Choroid plexus epithelial cell (primary cell): ENCODE measurements around the gene WSB2.
"Not testable (repeated sequence)": the region's sequence is repeated elsewhere in the genome, so short reads cannot be mapped to it uniquely, and the experiment has no call there.

Source experiments
- DNase-seq: peaks from one replicate; pipeline ENCODE4 v3.0.0-alpha.2; 2010; ENCODE audit warnings: low read depth
- H3K4me3 ChIP-seq: 2 replicates; pipeline ENCODE4 v1.5.1; 2011; ENCODE audit warnings: low read depth, mild to moderate bottlenecking, control low read depth, low read length, moderate library complexity
- TF ChIP-seq, protein P1 (sequence below): conservative IDR thresholded peaks from 2 replicates; pipeline ENCODE4 v1.5.1; 2011; ENCODE audit warnings: low read depth, mild to moderate bottlenecking, control low read depth, inconsistent platforms, low read length, moderate library complexity

WSB2 gene

DNA sequence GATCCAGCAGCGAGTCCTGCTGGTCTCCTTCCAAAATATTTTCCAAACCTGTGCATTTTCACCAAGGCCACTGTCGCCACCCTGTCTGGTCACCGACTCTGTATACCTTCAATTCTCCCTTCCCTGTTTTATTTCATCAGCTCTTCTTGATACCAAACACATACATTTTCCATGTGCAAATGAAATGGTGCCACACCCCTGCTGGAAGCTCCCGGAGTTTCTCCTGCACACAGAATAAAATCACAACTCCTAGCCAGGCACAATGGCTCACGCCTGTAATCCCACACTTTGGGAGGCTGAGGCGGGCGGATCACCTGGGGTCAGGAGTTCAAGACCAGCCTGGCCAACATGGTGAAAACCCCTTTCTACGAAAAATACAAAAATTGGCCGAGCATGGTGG is 28.8 kb upstream of the WSB2 start:
- TF ChIP-seq, protein P1, sequence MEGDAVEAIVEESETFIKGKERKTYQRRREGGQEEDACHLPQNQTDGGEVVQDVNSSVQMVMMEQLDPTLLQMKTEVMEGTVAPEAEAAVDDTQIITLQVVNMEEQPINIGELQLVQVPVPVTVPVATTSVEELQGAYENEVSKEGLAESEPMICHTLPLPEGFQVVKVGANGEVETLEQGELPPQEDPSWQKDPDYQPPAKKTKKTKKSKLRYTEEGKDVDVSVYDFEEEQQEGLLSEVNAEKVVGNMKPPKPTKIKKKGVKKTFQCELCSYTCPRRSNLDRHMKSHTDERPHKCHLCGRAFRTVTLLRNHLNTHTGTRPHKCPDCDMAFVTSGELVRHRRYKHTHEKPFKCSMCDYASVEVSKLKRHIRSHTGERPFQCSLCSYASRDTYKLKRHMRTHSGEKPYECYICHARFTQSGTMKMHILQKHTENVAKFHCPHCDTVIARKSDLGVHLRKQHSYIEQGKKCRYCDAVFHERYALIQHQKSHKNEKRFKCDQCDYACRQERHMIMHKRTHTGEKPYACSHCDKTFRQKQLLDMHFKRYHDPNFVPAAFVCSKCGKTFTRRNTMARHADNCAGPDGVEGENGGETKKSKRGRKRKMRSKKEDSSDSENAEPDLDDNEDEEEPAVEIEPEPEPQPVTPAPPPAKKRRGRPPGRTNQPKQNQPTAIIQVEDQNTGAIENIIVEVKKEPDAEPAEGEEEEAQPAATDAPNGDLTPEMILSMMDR, result no peak
- no peak overlapping the region for H3K4me3 ChIP-seq
- DNase-seq, result no peak

DNA sequence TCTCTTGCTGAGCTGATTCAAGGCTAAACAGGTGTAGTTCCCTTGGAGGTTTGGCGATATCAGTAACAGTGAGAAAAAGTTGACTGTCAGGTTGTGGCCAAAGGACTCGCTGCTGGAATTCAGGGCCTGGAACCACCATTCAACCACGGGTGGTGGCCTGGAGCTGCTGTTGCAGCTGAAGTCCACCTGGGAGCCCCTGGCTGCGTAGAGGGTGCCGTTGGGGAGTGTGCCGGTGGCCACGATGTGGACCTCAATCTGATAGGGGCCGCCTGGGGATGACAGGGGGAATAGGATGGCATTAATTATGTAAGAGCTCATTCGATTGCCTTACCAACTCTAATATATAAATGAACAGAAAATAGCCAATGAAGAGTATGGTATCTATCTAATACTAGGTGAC is 21.2 kb upstream of the WSB2 start:
- TF ChIP-seq, protein P1, result no peak
- no peak for DNase-seq
- H3K4me3 ChIP-seq, result no peak overlapping the region

DNA sequence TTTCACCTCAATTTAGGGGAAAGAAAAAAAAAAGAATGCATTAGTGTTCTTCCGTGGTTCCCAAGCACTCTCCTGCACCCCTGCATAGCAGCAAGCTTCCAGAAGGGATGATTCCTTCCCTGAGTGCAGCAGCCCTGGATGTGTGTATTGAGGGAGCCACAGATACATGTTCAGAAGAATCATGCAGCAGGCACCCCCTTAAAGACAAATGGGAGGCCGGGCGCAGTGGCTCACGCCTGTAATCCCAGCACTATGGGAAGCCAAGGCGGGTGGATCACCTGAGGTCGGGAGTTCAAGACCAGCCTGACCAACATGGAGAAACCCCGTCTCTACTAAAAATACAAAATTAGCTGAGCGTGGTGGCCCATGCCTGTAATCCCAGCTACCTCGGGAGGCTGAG is 20.5 kb upstream of the WSB2 start:
- H3K4me3 ChIP-seq, DNase-seq: not testable (repeated sequence)

DNA sequence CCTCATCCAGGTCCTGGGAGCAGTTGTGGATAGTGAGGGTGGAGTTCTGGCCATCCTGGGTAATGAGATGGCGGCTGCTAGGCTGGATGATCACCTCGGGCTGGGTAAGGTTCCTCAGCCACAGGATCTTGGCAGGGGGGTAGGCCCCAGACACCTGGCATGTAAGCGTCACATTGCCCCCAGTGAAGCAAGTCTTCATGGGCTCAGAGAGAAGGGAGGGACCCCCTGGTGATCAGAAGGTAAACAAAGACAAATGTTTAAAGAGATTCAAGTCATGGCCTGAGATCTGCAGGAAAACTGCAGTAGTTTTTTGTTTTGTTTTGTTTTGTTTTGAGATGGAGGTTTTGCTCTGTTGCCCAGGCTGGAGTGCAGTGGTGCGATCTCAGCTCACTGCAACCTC is 12.8 kb upstream of the WSB2 start:
- no peak overlapping the region for H3K4me3 ChIP-seq
- TF ChIP-seq, protein P1, result no peak
- DNase-seq, result no peak

DNA sequence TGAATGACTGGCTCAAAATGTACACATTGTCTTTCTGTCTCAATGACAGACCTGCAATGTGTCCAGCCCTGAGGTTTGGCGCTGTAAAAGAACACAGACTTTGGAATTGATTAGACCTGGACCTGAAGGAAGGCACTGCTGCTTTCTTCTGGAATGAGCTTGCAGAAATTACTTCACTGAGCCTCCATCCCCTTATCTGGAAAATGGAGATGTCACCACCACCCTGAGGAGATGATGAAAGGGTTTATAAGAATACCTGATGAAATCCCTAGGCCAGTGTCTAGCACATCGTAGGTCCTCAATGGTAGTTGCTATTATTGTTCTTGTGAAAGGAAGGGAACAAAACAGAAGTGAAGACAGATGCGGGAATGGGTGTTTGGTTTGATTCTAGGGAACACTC is 9.7 kb upstream of the WSB2 start:
- no peak overlapping the region for H3K4me3 ChIP-seq
- DNase-seq, result no peak
- TF ChIP-seq, protein P1, result no peak

DNA sequence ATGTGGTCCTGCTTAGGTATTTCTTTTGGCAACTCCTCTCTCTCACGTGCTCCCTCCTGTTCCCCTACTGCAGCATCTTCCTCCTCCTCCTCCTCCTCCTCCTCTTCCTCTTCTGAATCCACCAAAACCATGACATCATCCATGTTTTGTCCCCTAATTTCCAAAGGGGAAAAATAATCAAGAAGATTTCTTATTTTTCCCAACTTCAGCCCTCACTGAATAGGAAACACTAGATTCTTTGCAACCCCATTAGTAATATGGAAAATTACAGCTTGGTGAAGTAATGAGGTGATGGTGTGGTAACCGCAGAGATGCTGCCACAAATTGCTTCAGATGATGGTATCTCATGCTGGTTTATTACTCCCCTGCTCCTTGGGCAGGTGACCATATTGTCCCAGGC is 7.5 kb upstream of the WSB2 start:
- H3K4me3 ChIP-seq, result no peak overlapping the region
- DNase-seq, result no peak
- TF ChIP-seq, protein P1, result no peak

DNA sequence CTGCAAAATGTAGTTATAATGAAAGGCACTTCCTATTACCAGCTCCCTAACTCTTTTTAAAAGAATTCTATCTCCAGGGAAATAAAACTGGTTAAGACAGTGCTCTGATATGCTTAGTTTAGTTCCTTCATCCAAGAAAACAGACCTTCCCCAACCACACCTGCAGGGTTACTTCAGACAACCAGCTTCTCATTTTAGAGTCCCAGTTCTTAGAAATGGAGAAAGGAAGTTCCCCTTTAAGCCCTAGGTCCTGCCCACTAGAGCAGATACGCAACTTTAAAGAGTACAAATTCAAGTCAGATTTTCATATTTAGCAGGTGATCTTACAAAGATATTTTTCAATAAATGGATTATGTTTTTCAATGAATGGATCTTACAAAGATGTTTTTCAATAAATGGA is 4.4 kb upstream of the WSB2 start:
- no peak overlapping the region for H3K4me3 ChIP-seq
- DNase-seq, result no peak
- TF ChIP-seq, protein P1, result no peak

DNA sequence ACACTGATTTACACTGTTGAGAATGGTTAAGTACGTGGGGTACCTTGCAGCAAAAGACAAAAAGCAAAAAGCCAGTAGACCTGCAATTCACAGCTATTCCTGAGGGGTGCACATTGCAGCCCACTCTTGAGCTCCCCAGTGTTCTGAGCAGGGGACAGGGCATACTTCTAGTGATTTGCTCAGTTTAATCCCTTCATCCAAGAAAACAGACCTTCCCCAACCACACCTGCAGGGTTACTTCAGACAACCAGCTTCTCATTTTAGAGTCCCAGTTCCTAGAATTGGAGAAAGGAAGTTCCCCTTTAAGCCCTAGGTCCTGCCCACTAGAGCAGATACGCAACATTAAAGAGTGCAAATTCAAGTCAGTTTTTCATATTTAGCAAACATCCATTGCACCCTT is 3.6 kb upstream of the WSB2 start:
- TF ChIP-seq, protein P1, result peak; percentile 47
- no peak overlapping the region for H3K4me3 ChIP-seq
- peak; percentile 33 for DNase-seq
